ENCODE measurements around the gene P2RY11.
A peak's percentile ranks its signal among the peaks of the same experiment; 100 is the strongest.

P2RY11 gene

DNA sequence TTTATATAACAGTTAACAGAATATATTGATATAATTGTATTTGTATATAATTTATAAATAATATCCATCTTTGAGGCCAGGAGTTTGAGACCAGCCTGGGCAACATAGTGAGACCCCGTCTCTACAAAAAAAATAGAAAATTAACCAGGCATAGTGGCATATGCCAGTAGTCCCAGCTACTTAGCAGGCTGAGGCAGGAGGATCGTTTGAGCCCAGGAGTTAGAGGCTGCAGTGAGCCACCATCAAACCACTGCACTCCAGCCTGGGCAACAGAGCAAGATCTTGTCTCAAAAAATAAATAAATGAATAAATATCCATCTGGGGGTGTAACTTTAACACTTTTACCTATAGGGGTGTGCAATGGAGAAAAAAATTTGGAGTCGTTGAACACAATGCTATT is 26.7 kb upstream of the P2RY11 start:
- Histone ChIP-seq H3K4me3 (ENCODE audit: insufficient read depth, low read depth, low read length) (no peak overlapping the region), H3K36me3 (ENCODE audit: control insufficient read depth, insufficient read depth, low read length) (no peaks in the 10 kb centered on the region), H3K9me3 (ENCODE audit: control insufficient read depth, low read length) (no peaks in the 10 kb centered on the region), H3K27ac (ENCODE audit: insufficient read depth, low read depth, low read length, poor library complexity, severe bottlenecking) (no peak overlapping the region), H3K27me3 (ENCODE audit: control insufficient read depth, insufficient read depth, low read length, poor library complexity, severe bottlenecking) (peaks cover 42% of the 10 kb centered on the region), H3K4me1 (ENCODE audit: control insufficient read depth, insufficient read depth, low read length) (peaks cover 4% of the 10 kb centered on the region)
- WGBS, 2 experiments: 86 to 90% methylated on average over 3 of the region's 3 CpGs

GRCh38 chr19:10085641-10086590 is 25.6 kb upstream of the P2RY11 start, which contains the start of gene SHFL:
TSS of gene SHFL (plus strand) at chr19:10086317. CDS start at chr19:10086428, 111 bp downstream.
- Histone ChIP-seq H3K4me3 (ENCODE audit: insufficient read depth, low read depth, low read length) (peak within 1 kb of the TSS; percentile 59), H3K27ac (ENCODE audit: insufficient read depth, low read depth, low read length, poor library complexity, severe bottlenecking) (no peak within 1 kb of the TSS), H3K27me3 (ENCODE audit: control insufficient read depth, insufficient read depth, low read length, poor library complexity, severe bottlenecking) (peaks cover 42% of the 10 kb centered on the region), H3K9me3 (ENCODE audit: control insufficient read depth, low read length) (no peaks in the 10 kb centered on the region), H3K4me1 (ENCODE audit: control insufficient read depth, insufficient read depth, low read length) (peaks cover 4% of the 10 kb centered on the region), H3K36me3 (ENCODE audit: control insufficient read depth, insufficient read depth, low read length) (no peaks in the 10 kb centered on the region)
- WGBS, 2 experiments: 4 to 5% methylated on average over 81 of the region's 81 CpGs

DNA sequence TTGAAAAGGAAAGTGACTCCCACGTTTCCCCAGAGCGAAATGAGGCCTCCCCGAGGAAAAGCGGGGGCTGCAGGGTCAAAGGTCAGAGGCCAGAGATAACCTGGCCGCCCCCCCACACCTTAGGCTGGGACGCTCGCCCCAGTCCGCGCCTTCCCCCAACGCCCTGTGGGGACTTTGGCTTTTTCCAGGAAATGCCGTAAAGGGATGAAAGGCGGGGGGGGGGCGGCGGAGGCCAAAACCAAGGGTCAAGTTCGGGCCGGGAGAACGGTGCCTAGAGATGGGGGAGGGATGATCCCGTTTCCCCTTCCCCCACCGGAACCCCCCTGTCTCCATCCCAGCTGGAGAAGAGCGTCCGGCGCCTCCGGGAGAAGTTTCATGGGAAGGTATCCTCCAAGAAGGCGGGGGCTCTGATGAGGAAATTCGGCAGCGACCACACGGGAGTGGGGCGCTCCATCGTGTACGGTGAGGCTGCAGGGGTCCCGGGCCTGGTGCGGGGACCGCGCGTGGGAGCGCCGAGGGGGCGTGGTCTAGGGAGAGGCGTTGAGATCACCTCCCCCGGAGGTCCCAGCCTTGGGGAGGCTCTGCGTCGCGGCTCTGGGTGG is 24.8 kb upstream of the P2RY11 start:
- H3K27me3 ChIP-seq (ENCODE audit: control insufficient read depth, insufficient read depth, low read length, poor library complexity, severe bottlenecking): peaks cover 42% of the 10 kb centered on the region
- H3K36me3 ChIP-seq (ENCODE audit: control insufficient read depth, insufficient read depth, low read length): no peaks in the 10 kb centered on the region
- 4% methylated on average over 43 of the region's 43 CpGs for WGBS, 2 experiments
- no peak overlapping the region for H3K27ac ChIP-seq (ENCODE audit: insufficient read depth, low read depth, low read length, poor library complexity, severe bottlenecking)
- H3K4me3 ChIP-seq (ENCODE audit: insufficient read depth, low read depth, low read length): peak overlapping the region; percentile 59
- H3K4me1 ChIP-seq (ENCODE audit: control insufficient read depth, insufficient read depth, low read length): peaks cover 4% of the 10 kb centered on the region
- H3K9me3 ChIP-seq (ENCODE audit: control insufficient read depth, low read length): no peaks in the 10 kb centered on the region

- Histone ChIP-seq H3K36me3 (ENCODE audit: control insufficient read depth, insufficient read depth, low read length) (no peaks in the 10 kb centered on the region), H3K4me3 (ENCODE audit: insufficient read depth, low read depth, low read length) (no peak overlapping the region), H3K4me1 (ENCODE audit: control insufficient read depth, insufficient read depth, low read length) (peaks cover 4% of the 10 kb centered on the region), H3K27me3 (ENCODE audit: control insufficient read depth, insufficient read depth, low read length, poor library complexity, severe bottlenecking) (peaks cover 42% of the 10 kb centered on the region), H3K27ac (ENCODE audit: insufficient read depth, low read depth, low read length, poor library complexity, severe bottlenecking) (no peak overlapping the region), H3K9me3 (ENCODE audit: control insufficient read depth, low read length) (no peaks in the 10 kb centered on the region)
- WGBS, 2 experiments: 75 to 77% methylated on average over 17 to 18 of the region's 18 CpGs
Measured at GRCh38 chr19:10087296-10088061, 24.0 kb upstream of the P2RY11 start.

DNA sequence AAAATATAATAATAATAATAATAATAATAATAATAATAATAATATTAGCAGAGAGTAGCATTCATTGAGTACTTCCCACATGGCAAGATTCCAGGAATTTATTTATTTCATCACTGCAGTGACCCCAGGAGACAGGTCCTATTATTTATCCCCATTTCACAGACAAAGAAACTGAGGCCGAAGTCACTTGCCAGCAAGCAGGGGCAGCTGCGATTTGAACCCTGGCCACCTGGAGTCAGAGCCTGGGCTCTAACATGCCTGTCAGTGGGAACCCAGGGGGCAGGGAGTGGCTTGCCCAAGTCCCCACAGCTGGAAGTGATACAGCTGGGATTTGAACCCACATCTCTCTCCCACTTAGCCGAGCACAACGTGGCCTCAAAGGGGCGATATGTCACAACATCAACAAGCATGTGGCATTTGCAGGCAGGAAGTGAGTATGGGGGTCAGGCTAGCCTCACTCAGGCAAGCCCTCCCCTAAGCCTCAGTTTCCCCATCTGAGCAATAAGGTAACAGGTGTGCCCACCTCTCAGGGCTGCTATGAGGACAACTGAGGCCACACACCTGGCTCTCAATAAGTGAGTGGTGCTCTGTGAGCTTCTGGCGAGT is 22.4 kb upstream of the P2RY11 start:
- 90 to 92% methylated on average over 6 of the region's 6 CpGs for WGBS, 2 experiments
- no peaks in the 10 kb centered on the region for H3K36me3 ChIP-seq (ENCODE audit: control insufficient read depth, insufficient read depth, low read length)

DNA sequence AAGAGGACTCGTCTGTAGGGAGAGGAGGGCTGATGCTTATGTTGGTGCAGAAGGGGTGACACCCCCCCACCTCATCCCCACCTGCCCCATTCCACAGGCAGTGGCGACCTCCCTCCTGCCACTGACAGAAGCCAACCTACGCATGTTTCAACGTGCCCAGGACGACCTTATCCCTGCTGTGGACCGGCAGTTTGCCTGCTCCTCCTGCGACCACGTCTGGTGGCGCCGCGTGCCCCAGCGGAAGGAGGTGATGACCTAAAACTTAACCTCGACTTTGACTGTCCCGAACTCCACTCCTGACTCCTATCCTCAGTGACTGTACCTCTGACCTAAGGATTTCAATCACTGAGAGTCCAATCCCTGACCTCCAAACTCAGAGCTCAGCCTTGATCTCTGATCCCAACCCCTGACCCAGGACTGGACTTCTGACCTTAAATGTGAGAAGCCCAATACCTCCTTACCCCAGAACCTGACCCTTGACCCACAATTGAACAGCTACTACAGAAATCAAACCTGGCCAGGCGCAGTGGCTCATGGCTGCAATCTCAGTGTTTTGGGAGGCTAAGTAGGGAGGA is 21.6 kb upstream of the P2RY11 start:
- 88 to 90% methylated on average over 14 to 15 of the region's 15 CpGs for WGBS, 2 experiments
- H3K4me1 ChIP-seq (ENCODE audit: control insufficient read depth, insufficient read depth, low read length): peaks cover 4% of the 10 kb centered on the region
- H3K27ac ChIP-seq (ENCODE audit: insufficient read depth, low read depth, low read length, poor library complexity, severe bottlenecking): no peak overlapping the region
- H3K36me3 ChIP-seq (ENCODE audit: control insufficient read depth, insufficient read depth, low read length): no peaks in the 10 kb centered on the region
- H3K27me3 ChIP-seq (ENCODE audit: control insufficient read depth, insufficient read depth, low read length, poor library complexity, severe bottlenecking): peaks cover 32% of the 10 kb centered on the region
- H3K9me3 ChIP-seq (ENCODE audit: control insufficient read depth, low read length): no peaks in the 10 kb centered on the region
- no peak overlapping the region for H3K4me3 ChIP-seq (ENCODE audit: insufficient read depth, low read depth, low read length)

More for the DNA sequence above, 22.4 kb upstream of the P2RY11 start:
- H3K9me3 ChIP-seq (ENCODE audit: control insufficient read depth, low read length): no peaks in the 10 kb centered on the region
- peaks cover 4% of the 10 kb centered on the region for H3K4me1 ChIP-seq (ENCODE audit: control insufficient read depth, insufficient read depth, low read length)
- no peak overlapping the region for H3K27ac ChIP-seq (ENCODE audit: insufficient read depth, low read depth, low read length, poor library complexity, severe bottlenecking)
- peaks cover 32% of the 10 kb centered on the region for H3K27me3 ChIP-seq (ENCODE audit: control insufficient read depth, insufficient read depth, low read length, poor library complexity, severe bottlenecking)
- H3K4me3 ChIP-seq (ENCODE audit: insufficient read depth, low read depth, low read length): no peak overlapping the region

DNA sequence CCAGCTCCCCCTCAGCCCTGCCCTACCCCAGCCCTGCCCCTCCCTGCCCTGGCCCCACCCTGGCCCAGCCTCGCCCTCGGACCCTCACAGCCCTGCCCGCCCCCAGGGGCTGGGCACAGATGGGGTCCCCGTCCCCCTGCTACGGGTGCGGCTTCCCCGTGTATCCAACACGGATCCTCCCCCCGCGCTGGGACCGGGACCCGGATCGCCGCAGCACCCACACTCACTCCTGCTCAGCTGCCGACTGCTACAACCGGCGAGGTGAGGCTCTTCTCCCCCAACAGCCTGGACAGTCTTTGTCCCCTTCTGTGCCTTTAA is 20.2 kb upstream of the P2RY11 start:
- H3K4me3 ChIP-seq (ENCODE audit: insufficient read depth, low read depth, low read length): no peak overlapping the region
- 94% methylated on average over 17 of the region's 17 CpGs for WGBS, 2 experiments
- peaks cover 31% of the 10 kb centered on the region for H3K27me3 ChIP-seq (ENCODE audit: control insufficient read depth, insufficient read depth, low read length, poor library complexity, severe bottlenecking)
- H3K9me3 ChIP-seq (ENCODE audit: control insufficient read depth, low read length): no peaks in the 10 kb centered on the region
- no peak overlapping the region for H3K27ac ChIP-seq (ENCODE audit: insufficient read depth, low read depth, low read length, poor library complexity, severe bottlenecking)
- peaks cover 2% of the 10 kb centered on the region for H3K4me1 ChIP-seq (ENCODE audit: control insufficient read depth, insufficient read depth, low read length)
- no peaks in the 10 kb centered on the region for H3K36me3 ChIP-seq (ENCODE audit: control insufficient read depth, insufficient read depth, low read length)

DNA sequence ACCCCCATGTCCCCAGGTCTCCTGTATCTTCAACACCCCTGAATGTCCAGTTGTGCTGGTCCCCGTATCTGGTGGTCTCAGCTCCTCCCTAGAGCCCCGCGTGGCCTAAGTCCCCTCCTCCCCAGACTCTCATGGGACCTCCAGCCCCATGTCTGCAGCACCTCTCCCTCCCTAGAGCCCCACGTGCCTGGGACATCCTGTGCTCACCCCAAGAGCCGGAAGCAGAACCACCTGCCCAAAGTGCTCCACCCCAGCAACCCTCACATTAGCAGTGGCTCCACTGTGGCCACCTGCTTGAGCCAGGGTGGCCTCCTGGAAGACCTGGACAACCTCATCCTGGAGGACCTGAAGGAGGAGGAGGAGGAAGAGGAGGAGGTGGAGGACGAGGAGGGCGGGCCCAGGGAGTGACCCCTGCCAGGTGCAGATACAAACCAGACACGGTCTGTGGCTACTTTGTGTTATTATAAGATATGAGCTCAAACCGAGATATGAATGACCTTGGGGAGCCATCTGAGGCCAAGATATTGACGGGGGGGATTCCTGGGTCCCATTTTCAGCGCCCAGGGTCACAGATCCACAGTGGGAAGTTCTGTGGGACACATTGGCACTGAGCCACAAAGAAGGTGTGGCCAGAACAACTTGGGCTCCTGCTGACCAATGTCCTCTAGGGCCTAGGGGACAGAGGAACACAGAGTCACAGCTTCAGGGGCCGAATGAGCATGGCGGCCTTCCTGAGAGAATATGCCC is 19.4 kb upstream of the P2RY11 start:
- peaks cover 31% of the 10 kb centered on the region for H3K27me3 ChIP-seq (ENCODE audit: control insufficient read depth, insufficient read depth, low read length, poor library complexity, severe bottlenecking)
- no peaks in the 10 kb centered on the region for H3K4me1 ChIP-seq (ENCODE audit: control insufficient read depth, insufficient read depth, low read length)
- WGBS, 2 experiments: 89% methylated on average over 13 of the region's 13 CpGs
- no peaks in the 10 kb centered on the region for H3K36me3 ChIP-seq (ENCODE audit: control insufficient read depth, insufficient read depth, low read length)
- H3K4me3 ChIP-seq (ENCODE audit: insufficient read depth, low read depth, low read length): no peak overlapping the region
- H3K9me3 ChIP-seq (ENCODE audit: control insufficient read depth, low read length): no peaks in the 10 kb centered on the region
- no peak overlapping the region for H3K27ac ChIP-seq (ENCODE audit: insufficient read depth, low read depth, low read length, poor library complexity, severe bottlenecking)

DNA sequence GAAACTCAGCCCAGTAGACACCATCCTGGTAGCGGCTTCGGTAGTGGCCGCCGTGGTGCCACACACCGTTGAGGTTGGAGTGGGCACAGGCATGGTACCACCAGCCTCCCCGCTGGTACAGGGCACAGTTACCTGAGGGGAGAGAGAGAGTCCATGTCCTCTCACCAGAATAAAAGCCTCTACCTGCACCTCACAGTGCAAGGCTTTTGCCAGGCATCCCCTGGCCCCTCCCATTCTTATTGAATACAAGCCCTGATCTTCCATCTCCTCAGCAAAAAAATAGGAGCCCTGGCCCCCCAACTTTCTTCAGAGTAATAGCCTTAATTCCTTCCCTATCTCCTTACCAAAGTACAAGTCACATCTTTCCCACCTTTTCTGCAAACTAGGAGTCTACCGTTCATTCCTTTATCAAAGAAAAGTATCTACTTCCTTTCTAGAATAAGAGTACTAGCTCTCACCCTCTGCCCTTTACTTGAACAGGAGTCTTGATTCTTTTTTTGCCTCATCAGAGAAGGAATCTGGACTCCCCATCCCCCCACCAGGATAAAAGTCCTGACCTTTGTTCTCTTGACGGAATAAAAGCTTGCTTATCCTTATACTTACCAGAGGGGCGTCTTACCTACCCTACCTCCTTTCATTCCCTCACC is 18.7 kb upstream of the P2RY11 start:
- Histone ChIP-seq H3K4me3 (ENCODE audit: insufficient read depth, low read depth, low read length) (no peak overlapping the region), H3K9me3 (ENCODE audit: control insufficient read depth, low read length) (no peaks in the 10 kb centered on the region), H3K27me3 (ENCODE audit: control insufficient read depth, insufficient read depth, low read length, poor library complexity, severe bottlenecking) (peaks cover 30% of the 10 kb centered on the region), H3K27ac (ENCODE audit: insufficient read depth, low read depth, low read length, poor library complexity, severe bottlenecking) (no peak overlapping the region), H3K36me3 (ENCODE audit: control insufficient read depth, insufficient read depth, low read length) (no peaks in the 10 kb centered on the region), H3K4me1 (ENCODE audit: control insufficient read depth, insufficient read depth, low read length) (no peaks in the 10 kb centered on the region)
- 87 to 88% methylated on average over 9 of the region's 9 CpGs for WGBS, 2 experiments
